Measurements from ENCODE around the gene RABGGTB. TPM values are rescaled to one million over a fixed set of nuclear protein-coding genes. Genes with fewer than 3 reads are reported as not detected.

The RABGGTB gene
- total RNA-seq, 2 donors from 2014 or later, result 46.8 to 71.8 TPM

Other genes with a start within 250 kb of the RABGGTB start
- gene SLC44A5, start 175.1 kb upstream of the RABGGTB start, total RNA-seq, result 1 to 10 TPM; 1.2 to 4.2 TPM
- 100 to 1,000 TPM; 164 to 212 TPM for gene ACADM, start 61.5 kb upstream of the RABGGTB start, total RNA-seq
- gene MSH4, start 10.6 kb downstream of the RABGGTB start, total RNA-seq, result under 1 TPM; 0.29 to 0.44 TPM
- not detected for gene ASB17, start 146.1 kb downstream of the RABGGTB start, total RNA-seq

Measured in left cardiac atrium (tissue), 2 donors.